HG03103 (cell line): ENCODE results near the gene SIK3.

Experiments used
- ATAC-seq: cut with Tn5 transposase; IDR thresholded peaks from one replicate; pipeline ENCODE4 v1.9.1; 2021; ENCODE audit warnings: low read depth; ENCODE audit not compliant: unreplicated experiment

Gene SIK3

GRCh38 chr11:117081908-117082307 lies 16.3 kb downstream of the SIK3 start:
- ATAC-seq, result no peak

DNA sequence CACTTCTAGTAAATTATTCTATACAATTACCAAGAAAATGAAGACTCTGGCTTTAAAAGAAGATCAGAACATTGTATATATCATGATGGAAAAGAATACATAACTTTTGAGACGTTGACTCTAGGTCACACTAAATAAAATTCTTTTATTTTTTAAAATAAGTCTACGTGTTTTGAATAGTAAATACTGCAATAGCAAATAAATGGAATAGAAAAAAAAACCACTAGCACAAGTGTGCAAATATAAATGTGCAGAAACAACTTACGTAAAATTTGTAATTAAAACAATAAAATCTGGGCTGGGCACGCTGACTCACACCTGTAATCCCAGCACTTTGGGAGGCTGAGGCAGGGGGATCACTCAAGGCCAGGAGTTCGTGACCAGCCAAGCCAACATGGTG lies 17.9 kb downstream of the SIK3 start:
- no peak for ATAC-seq

GRCh38 chr11:117076941-117077691 lies 21.1 kb downstream of the SIK3 start:
- ATAC-seq, result no peak

GRCh38 chr11:117075186-117075585 lies 23.0 kb downstream of the SIK3 start:
- ATAC-seq, result no peak

- ATAC-seq, result no peak
Measured at GRCh38 chr11:117074119-117074518, 24.1 kb downstream of the SIK3 start.

DNA sequence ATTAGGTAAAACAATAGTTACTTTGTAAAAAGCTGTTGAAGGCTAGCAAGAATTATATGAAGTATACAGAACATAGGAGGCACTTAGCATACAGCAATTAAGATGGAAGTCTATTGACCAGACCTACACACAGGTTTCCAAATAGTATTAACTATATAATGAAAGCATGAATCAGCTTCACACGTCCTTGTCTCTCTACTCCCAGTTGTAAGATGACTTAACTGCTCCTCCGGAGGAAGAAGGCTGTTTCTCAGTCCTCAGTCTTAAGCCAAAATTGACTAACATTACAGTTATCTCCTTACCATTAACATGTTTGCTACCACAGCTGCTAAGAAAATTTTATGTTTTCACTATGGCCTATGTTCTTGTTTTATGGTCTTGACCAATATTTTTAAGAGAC lies 24.7 kb downstream of the SIK3 start:
- no peak for ATAC-seq

GRCh38 chr11:117072517-117073461 lies 25.4 kb downstream of the SIK3 start:
- ATAC-seq, result no peak

- ATAC-seq, result no peak
Measured at GRCh38 chr11:117071344-117071787, 26.9 kb downstream of the SIK3 start.

GRCh38 chr11:117070016-117070415 lies 28.2 kb downstream of the SIK3 start:
- no peak for ATAC-seq

GRCh38 chr11:117068303-117068860 lies 29.8 kb downstream of the SIK3 start:
- no peak for ATAC-seq

- ATAC-seq, result no peak
Measured at GRCh38 chr11:117066959-117067358, 31.3 kb downstream of the SIK3 start.

- ATAC-seq, result no peak
Measured at GRCh38 chr11:117064275-117064674, 34.0 kb downstream of the SIK3 start.

DNA sequence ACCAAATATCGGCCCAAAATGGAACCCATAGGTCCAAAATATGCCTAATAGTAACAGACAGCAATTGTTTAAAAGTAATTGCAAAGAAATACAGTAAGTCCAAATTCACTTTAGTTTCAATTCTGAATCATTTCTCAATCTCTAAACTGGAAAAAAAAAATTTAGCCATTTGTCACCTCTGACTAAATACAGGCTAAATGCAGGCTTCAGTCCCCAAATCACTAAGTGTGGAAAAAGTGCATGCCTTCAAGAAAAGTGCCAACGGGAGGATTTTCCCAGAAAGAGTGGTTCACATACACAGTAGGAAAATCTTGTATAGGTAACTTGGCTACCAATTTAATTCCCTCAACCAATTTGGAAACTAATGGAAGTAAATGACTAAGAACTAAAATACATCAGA lies 35.7 kb downstream of the SIK3 start:
- no peak for ATAC-seq

DNA sequence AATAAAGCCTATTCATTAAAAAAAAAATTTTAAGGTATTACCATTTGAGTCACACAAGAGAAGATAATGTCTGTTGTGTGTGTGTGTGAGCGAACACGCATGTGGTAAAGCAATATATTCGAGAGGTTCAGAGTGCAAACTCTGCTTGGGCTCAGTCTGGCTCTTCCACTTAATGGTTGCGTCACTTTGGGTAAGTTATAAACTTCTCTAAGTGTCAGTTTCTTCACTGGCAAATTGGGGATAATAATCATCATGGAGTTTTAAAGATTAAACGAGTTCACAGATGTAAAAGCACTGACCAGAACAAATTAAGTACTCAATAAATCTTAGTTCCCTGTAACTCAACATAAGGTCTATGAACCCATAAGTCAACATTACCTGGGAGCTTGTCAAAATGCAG lies 37.0 kb downstream of the SIK3 start:
- no peak for ATAC-seq

DNA sequence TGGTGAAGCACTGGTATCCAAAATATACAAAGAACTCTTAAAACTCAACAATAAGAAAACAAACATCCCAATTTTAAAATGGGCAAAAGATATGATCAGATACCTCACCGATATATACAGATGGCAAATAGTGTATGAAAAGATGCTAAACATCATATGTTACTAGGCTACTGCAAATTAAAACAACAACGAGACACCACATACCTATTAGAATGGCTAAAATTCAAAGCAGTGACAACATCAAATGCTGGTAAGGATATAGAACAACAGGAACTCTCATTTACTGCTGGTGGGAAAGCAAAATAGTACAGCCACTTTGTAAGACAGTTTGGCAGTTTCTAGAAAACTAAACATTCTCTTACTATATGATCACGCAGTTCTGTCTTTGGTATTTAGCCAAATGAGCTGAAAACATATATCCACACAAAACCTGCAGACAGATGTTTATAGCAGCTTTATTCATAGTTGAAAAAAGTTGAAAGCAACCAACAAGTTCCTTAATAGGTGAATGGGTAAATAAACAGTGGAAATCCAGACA lies 38.5 kb downstream of the SIK3 start:
- ATAC-seq, result no peak

GRCh38 chr11:117058761-117059261 lies 39.4 kb downstream of the SIK3 start:
- ATAC-seq, result no peak

DNA sequence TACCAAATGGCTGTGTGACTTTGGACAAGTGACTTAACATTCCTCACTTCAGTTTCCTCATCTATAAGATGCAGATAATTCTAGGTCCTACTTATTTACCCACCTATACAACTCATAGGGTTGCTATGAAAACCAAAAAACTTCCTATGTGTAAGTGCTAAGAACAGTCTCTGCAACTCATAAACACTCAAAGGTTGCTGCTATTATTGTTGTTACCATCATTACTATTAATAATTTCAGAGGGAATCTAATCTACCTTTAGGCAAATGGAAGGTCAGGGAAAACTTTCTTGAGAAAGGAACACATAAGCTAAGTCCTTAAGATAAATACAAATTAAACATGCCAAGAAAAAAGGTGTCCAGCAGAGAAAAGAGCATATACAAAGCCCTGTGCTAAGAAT lies 40.5 kb downstream of the SIK3 start:
- ATAC-seq, result no peak

- ATAC-seq, result no peak
Measured at GRCh38 chr11:117057317-117057716, 40.9 kb downstream of the SIK3 start.

- ATAC-seq, result no peak
Measured at GRCh38 chr11:117055469-117055868, 42.8 kb downstream of the SIK3 start.

DNA sequence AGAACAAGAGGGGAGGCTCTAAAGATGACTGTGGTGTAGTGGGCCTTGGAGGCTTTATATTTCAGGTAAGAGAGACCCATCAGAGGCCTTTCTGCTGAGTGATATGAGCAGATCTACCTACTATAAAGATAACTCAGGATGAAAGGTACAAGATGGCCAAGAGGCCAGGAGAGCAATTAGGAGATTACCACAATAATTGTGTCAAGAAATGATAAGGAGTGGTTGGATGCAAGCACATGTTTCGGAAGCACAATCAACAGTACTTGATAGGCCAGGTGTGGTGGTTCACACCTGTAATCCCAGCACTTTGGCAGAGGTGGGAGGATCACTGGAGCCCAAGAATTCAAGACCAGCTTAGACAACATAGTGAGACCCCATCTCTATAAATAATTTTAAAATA lies 43.8 kb downstream of the SIK3 start:
- no peak for ATAC-seq
